Right lobe of liver (tissue), 6 donors: ENCODE results near the gene SPTA1. TPM values are rescaled to one million over a fixed set of nuclear protein-coding genes. Genes with fewer than 3 reads are reported as not detected.

ENCODE experiments used
- ATAC-seq, 4 donors: fragments of 200-7000 bp; cut with Tn5 transposase; one replicate each; pipeline ENCODE4 v1.9.1; 2020; ENCODE audit warnings: mild to moderate bottlenecking in 4 of 4, moderate library complexity in 4 of 4
- DNase-seq, 3 donors: peaks; one replicate each; pipeline ENCODE4 v3.0.0-alpha.2; 2020
- H3K27ac ChIP-seq, 3 donors: fragments of 200-600 bp; one replicate each; pipeline ENCODE4 v1.8.0; 2022
- H3K27me3 ChIP-seq, 2 donors: fragments of 200-600 bp; one replicate each; pipeline ENCODE4 v1.8.0; 2022
- H3K36me3 ChIP-seq, 4 donors: fragments of 200-600 bp; sonication (generic) in 1 of 4; one replicate each; pipeline versions ENCODE4 v1.5.1 to v1.8.0; 2017 to 2022; ENCODE audit warnings: control low read depth in 1 of 4
- H3K4me1 ChIP-seq, 4 donors: fragments of 200-600 bp; sonication (generic) in 1 of 4; one replicate each; pipeline versions ENCODE4 v1.5.1 to v1.8.0; 2017 to 2022; ENCODE audit warnings: control low read depth in 1 of 4
- H3K4me3 ChIP-seq, 3 donors: fragments of 200-600 bp; one replicate each; pipeline ENCODE4 v1.8.0; 2022
- H3K9me3 ChIP-seq, 4 donors: fragments of 200-600 bp; sonication (generic) in 1 of 4; one replicate each; pipeline versions ENCODE4 v1.5.1 to v1.8.0; 2017 to 2022; ENCODE audit warnings: control low read depth in 1 of 4
- CTCF ChIP-seq, 4 donors: fragments of 200-600 bp in 3 of 4; fragments of 450-650 bp in 1 of 4; IDR thresholded peaks; one replicate each; pipeline versions ENCODE4 v1.5.1 to v1.8.0; 2016 to 2022; ENCODE audit warnings: antibody characterized with exemption in 4 of 4, mild to moderate bottlenecking in 2 of 4
- POLR2A ChIP-seq: fragments of 450-650 bp; IDR thresholded peaks from one replicate; pipeline ENCODE4 v1.6.1; 2017; ENCODE audit warnings: antibody characterized with exemption, mild to moderate bottlenecking
- WGBS: methylation state at CpG from one replicate; pipeline ENCODE4 v1.1.6; 2018; ENCODE audit warnings: low coverage, low lambda C conversion rate; ENCODE audit not compliant: insufficient coverage; ENCODE audit errors: missing lambda C conversion rate; 5-methylcytosine and 5-hydroxymethylcytosine counted together
- intact Hi-C, 2 donors: fragments of 100-400 bp; cut with DNase I; formaldehyde crosslinking; loops; one replicate each; pipeline versions ENCODE4 v1.11.2 to v1.14.1; 2022
- total RNA-seq, 6 experiments: library from RNA; depleted of rRNA in 2 of 6; stranded (reverse); fragments of >200 nt in 2 of 6; fragmentation: NEBNext Ultra II Directional in 3 of 6; extraction: Animal tissue kit (Norgen Biotek cat#: 25700) in 3 of 6; gene quantifications; one replicate each; pipeline versions ENCODE4 v1.1.0 to v1.2.4, GENCODE V29; 2016 to 2023
- donor health status: DM: no; HTN: yes; CAD: no.
- donor health status: DM: no; HTN: no; CAD: no.
- donor health status: DM: no; HTN: no; CAD: no.
- donor health status: DM: no; HTN: yes; CAD: no.
- donor health status: DM: no; HTN: yes; CAD: no.

Gene SPTA1
- total RNA-seq, 6 experiments from 2014 or later: 0.18 to 4.3 (median 1.0) TPM; not detected in 2

GRCh38 chr1:158564608-158565007 is 121.9 kb downstream of the SPTA1 start:
- intact Hi-C loops: no loop called here
- Histone ChIP-seq H3K4me1 (no peaks in the 10 kb centered on the region), H3K27ac (no peak overlapping the region), H3K4me3 (no peak overlapping the region), H3K36me3 (no peaks in the 10 kb centered on the region), H3K27me3 (no peaks in the 10 kb centered on the region), H3K9me3 (no peaks in the 10 kb centered on the region)
- 25% methylated on average over 2 of the region's 2 CpGs for WGBS
- DNase-seq (no peak), ATAC-seq (no peak)
- TF ChIP-seq CTCF (IDR thresholded peaks at IDR 0.05) (no peak), POLR2A (no peak)

- Histone ChIP-seq H3K4me1 (no peaks in the 10 kb centered on the region), H3K36me3 (no peaks in the 10 kb centered on the region), H3K27me3 (no peaks in the 10 kb centered on the region), H3K9me3 (no peaks in the 10 kb centered on the region), H3K27ac (no peak overlapping the region), H3K4me3 (no peak overlapping the region)
- WGBS: 26% methylated on average over 2 of the region's 2 CpGs
- intact Hi-C loops: no loop called here
- no peak for TF ChIP-seq CTCF (IDR thresholded peaks at IDR 0.05)
- TF ChIP-seq POLR2A: no peak
- DNase-seq (no peak), ATAC-seq (no peak)
These were observed 122.7 kb downstream of the SPTA1 start for GRCh38 chr1:158563853-158564252.

Other genes starting within 250 kb of the SPTA1 start
- gene OR10K1, start 224.9 kb downstream of the SPTA1 start, total RNA-seq: not detected
- not detected for gene OR10R2, start 214.5 kb downstream of the SPTA1 start, total RNA-seq
- gene OR6Y1, start 132.3 kb downstream of the SPTA1 start, total RNA-seq: not detected
- gene OR6P1, start 116.1 kb downstream of the SPTA1 start, total RNA-seq: not detected
- gene OR10X1, start 106.8 kb downstream of the SPTA1 start, total RNA-seq: not detected
- gene OR10Z1, start 81.4 kb downstream of the SPTA1 start, total RNA-seq: not detected
- not detected for gene OR6K2, start 13.9 kb upstream of the SPTA1 start, total RNA-seq
- not detected for gene OR6K3, start 34.0 kb upstream of the SPTA1 start, total RNA-seq
- not detected for gene OR6K6, start 68.0 kb upstream of the SPTA1 start, total RNA-seq
- not detected for gene OR6N1, start 85.5 kb upstream of the SPTA1 start, total RNA-seq
- not detected for gene OR6N2, start 94.5 kb upstream of the SPTA1 start, total RNA-seq
- gene MNDA, start 144.6 kb upstream of the SPTA1 start, total RNA-seq: 1 to 10 TPM; 1.5 to 6.6 (median 3.5) TPM
- gene PYHIN1, start 244.8 kb upstream of the SPTA1 start, total RNA-seq: 1 to 10 TPM in 2 of 6 experiments, under 1 TPM in 4; 0.22 to 2.2 (median 0.61) TPM